NT2/D1 (cell line): ENCODE data around the gene RERE.

Source experiments
- SUZ12 ChIP-seq: IDR thresholded peaks from 2 replicates; pipeline ENCODE4 v1.6.1; 2011; ENCODE audit not compliant: insufficient read length, insufficient read depth; ENCODE audit errors: extremely low read depth
- YY1 ChIP-seq: IDR thresholded peaks from 2 replicates; pipeline ENCODE4 v1.6.1; 2011; ENCODE audit not compliant: insufficient read length, insufficient read depth
- ZNF274 ChIP-seq: IDR thresholded peaks from 2 replicates; pipeline ENCODE4 v1.6.1; 2011; ENCODE audit warnings: mild to moderate bottlenecking, low read depth, low read length

DNA sequence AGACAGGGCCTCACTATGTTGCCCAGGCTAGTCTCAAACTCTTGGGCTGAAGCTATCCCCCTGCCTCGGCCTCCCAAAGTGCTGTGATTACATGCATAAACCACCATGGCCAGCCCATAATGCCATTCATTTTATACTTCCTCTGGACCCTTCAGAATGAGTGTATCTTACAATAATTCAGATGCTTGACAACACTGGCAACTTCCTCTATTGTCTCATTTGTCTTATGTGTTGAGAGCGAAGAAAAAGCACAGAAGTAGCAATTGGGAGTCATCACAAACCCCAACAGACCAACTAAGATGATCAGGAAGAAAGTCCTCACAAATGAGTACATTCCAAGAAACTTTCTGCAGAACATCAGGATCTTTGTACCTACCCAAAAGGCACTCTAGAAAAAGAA is 191.9 kb downstream of the RERE start:
- TF ChIP-seq YY1 (no peak), SUZ12 (no peak), ZNF274 (no peak)
